ENCODE data around the gene FLOT1. TPM values are rescaled to one million over a fixed set of nuclear protein-coding genes. Genes with fewer than 3 reads are reported as not detected.

Gene FLOT1
- total RNA-seq, 1 donor from 2014 or later, result 46.7 TPM

- peak; percentile 91 for DNase-seq (ENCODE audit: low spot score)
Measured at GRCh38 chr6:30682143-30683117, 60.1 kb downstream of the FLOT1 start.

- DNase-seq (ENCODE audit: low spot score), result peak; percentile 20
Measured at GRCh38 chr6:30681766-30682142, 60.7 kb downstream of the FLOT1 start.

- DNase-seq (ENCODE audit: low spot score), result no peak
Measured at GRCh38 chr6:30679765-30680535, 62.5 kb downstream of the FLOT1 start.

GRCh38 chr6:30678964-30679726 lies 63.3 kb downstream of the FLOT1 start:
- DNase-seq (ENCODE audit: low spot score), result peak; percentile 75

Other genes starting within 250 kb of the FLOT1 start
- 25.3 TPM for gene GNL1, start 186.2 kb downstream of the FLOT1 start, total RNA-seq (ENCODE audit: insufficient read depth, low replicate concordance)
- 5.1 TPM for gene PRR3, start 185.4 kb downstream of the FLOT1 start, total RNA-seq (ENCODE audit: insufficient read depth, low replicate concordance)
- 27.2 TPM for gene ABCF1, start 171.2 kb downstream of the FLOT1 start, total RNA-seq (ENCODE audit: insufficient read depth, low replicate concordance)
- gene PPP1R10, start 125.4 kb downstream of the FLOT1 start, total RNA-seq (ENCODE audit: insufficient read depth, low replicate concordance), result 11.3 TPM
- 18.8 TPM for gene MRPS18B, start 124.8 kb downstream of the FLOT1 start, total RNA-seq (ENCODE audit: insufficient read depth, low replicate concordance)
- gene ATAT1, start 115.8 kb downstream of the FLOT1 start, total RNA-seq (ENCODE audit: insufficient read depth, low replicate concordance), result 1.9 TPM
- 11.8 TPM for gene C6orf136, start 95.6 kb downstream of the FLOT1 start, total RNA-seq (ENCODE audit: insufficient read depth, low replicate concordance)
- 19.5 TPM for gene DHX16, start 69.7 kb downstream of the FLOT1 start, total RNA-seq (ENCODE audit: insufficient read depth, low replicate concordance)
- 20.9 TPM for gene PPP1R18, start 56.0 kb downstream of the FLOT1 start, total RNA-seq (ENCODE audit: insufficient read depth, low replicate concordance)
- 4.3 TPM for gene NRM, start 51.7 kb downstream of the FLOT1 start, total RNA-seq (ENCODE audit: insufficient read depth, low replicate concordance)
- 14.9 TPM for gene MDC1, start 25.4 kb downstream of the FLOT1 start, total RNA-seq (ENCODE audit: insufficient read depth, low replicate concordance)
- gene TUBB, start 22.3 kb downstream of the FLOT1 start, total RNA-seq (ENCODE audit: insufficient read depth, low replicate concordance), result 174 TPM
- 70.1 TPM for gene IER3, start 1.9 kb upstream of the FLOT1 start, total RNA-seq (ENCODE audit: insufficient read depth, low replicate concordance)
- gene DDR1, start 141.8 kb upstream of the FLOT1 start, total RNA-seq (ENCODE audit: insufficient read depth, low replicate concordance), result 19.0 TPM
- 1.4 TPM for gene GTF2H4, start 165.5 kb upstream of the FLOT1 start, total RNA-seq (ENCODE audit: insufficient read depth, low replicate concordance)
- 20.5 TPM for gene VARS2, start 171.6 kb upstream of the FLOT1 start, total RNA-seq (ENCODE audit: insufficient read depth, low replicate concordance)
- not detected for gene SFTA2, start 189.5 kb upstream of the FLOT1 start, total RNA-seq (ENCODE audit: insufficient read depth, low replicate concordance)
- gene MUCL3, start 198.3 kb upstream of the FLOT1 start, total RNA-seq (ENCODE audit: insufficient read depth, low replicate concordance), result 2.4 TPM
- not detected for gene MUC21, start 241.0 kb upstream of the FLOT1 start, total RNA-seq (ENCODE audit: insufficient read depth, low replicate concordance)